PFSK-1 (cell line): Measurements from ENCODE around the gene IL17A.

Experiments used
- FOXP2 ChIP-seq: optimal IDR thresholded peaks from 2 replicates; pipeline ENCODE3; 2011; ENCODE audit warnings: borderline replicate concordance, control low read depth, inconsistent platforms; ENCODE audit not compliant: insufficient read depth; ENCODE audit errors: extremely low read length, extremely low read depth
- POLR2AphosphoS5 ChIP-seq: IDR thresholded peaks from 2 replicates; pipeline ENCODE4 v1.6.1; 2012; ENCODE audit warnings: low read depth, mild to moderate bottlenecking, control low read depth, low read length, moderate library complexity
- SIN3A ChIP-seq: IDR thresholded peaks from 2 replicates; pipeline ENCODE4 v1.6.1; 2012; ENCODE audit warnings: mild to moderate bottlenecking, low read length, moderate library complexity, borderline replicate concordance; ENCODE audit not compliant: insufficient read depth
- TAF1 ChIP-seq: IDR thresholded peaks from 2 replicates; pipeline ENCODE4 v1.6.1; 2012; ENCODE audit warnings: low read length, control low read depth, borderline replicate concordance; ENCODE audit not compliant: insufficient read depth
- TF ChIP-seq, protein P1 (sequence below), 2 experiments: IDR thresholded peaks; 2 replicates each; pipeline versions ENCODE4 v1.6.1 to v1.8.0; 2011 to 2012; ENCODE audit warnings: low read depth in 2 of 2, low read length in 2 of 2, control low read depth in 1 of 2, inconsistent platforms in 1 of 2, mild to moderate bottlenecking in 1 of 2, moderate library complexity in 1 of 2; ENCODE audit not compliant: insufficient read depth in 1 of 2

IL17A gene

GRCh38 chr6:52164319-52165094 lies 21.7 kb upstream of the IL17A start:
- no peak for TF ChIP-seq POLR2AphosphoS5
- TF ChIP-seq FOXP2, result no peak
- TF ChIP-seq, protein P1, sequence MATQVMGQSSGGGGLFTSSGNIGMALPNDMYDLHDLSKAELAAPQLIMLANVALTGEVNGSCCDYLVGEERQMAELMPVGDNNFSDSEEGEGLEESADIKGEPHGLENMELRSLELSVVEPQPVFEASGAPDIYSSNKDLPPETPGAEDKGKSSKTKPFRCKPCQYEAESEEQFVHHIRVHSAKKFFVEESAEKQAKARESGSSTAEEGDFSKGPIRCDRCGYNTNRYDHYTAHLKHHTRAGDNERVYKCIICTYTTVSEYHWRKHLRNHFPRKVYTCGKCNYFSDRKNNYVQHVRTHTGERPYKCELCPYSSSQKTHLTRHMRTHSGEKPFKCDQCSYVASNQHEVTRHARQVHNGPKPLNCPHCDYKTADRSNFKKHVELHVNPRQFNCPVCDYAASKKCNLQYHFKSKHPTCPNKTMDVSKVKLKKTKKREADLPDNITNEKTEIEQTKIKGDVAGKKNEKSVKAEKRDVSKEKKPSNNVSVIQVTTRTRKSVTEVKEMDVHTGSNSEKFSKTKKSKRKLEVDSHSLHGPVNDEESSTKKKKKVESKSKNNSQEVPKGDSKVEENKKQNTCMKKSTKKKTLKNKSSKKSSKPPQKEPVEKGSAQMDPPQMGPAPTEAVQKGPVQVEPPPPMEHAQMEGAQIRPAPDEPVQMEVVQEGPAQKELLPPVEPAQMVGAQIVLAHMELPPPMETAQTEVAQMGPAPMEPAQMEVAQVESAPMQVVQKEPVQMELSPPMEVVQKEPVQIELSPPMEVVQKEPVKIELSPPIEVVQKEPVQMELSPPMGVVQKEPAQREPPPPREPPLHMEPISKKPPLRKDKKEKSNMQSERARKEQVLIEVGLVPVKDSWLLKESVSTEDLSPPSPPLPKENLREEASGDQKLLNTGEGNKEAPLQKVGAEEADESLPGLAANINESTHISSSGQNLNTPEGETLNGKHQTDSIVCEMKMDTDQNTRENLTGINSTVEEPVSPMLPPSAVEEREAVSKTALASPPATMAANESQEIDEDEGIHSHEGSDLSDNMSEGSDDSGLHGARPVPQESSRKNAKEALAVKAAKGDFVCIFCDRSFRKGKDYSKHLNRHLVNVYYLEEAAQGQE (IDR thresholded peaks at IDR 0.05; ENCODE audit: insufficient read depth in 1 of 2, low read depth in 2 of 2, low read length in 2 of 2), result no peak
- no peak for TF ChIP-seq SIN3A
- no peak for TF ChIP-seq TAF1

DNA sequence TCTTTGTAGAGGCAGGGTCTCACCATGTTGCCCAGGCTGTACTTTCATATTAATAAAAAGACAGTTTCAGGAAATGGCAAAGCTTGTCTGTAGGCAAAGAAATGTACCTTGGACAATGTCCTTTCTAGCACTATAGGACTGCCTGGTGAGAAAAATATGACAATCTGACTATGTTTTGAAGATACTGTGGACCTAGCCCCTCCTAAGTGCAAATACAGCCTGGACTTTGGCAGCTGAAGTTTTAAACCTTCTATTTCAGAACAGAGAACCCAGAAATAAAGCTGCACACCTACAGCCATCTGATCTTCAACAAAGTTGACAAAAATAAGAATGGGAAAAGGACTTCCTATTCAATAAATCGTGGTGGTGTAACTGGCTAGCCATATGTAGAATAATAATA lies 18.9 kb upstream of the IL17A start:
- TF ChIP-seq TAF1, result no peak

- TF ChIP-seq POLR2AphosphoS5, result no peak
- no peak for TF ChIP-seq FOXP2
- TF ChIP-seq, protein P1 (IDR thresholded peaks at IDR 0.05; ENCODE audit: insufficient read depth in 1 of 2, low read depth in 2 of 2, low read length in 2 of 2), result no peak
- TF ChIP-seq SIN3A, result no peak
- TF ChIP-seq TAF1, result no peak
Observed at GRCh38 chr6:52174118-52174517, 12.1 kb upstream of the IL17A start.

DNA sequence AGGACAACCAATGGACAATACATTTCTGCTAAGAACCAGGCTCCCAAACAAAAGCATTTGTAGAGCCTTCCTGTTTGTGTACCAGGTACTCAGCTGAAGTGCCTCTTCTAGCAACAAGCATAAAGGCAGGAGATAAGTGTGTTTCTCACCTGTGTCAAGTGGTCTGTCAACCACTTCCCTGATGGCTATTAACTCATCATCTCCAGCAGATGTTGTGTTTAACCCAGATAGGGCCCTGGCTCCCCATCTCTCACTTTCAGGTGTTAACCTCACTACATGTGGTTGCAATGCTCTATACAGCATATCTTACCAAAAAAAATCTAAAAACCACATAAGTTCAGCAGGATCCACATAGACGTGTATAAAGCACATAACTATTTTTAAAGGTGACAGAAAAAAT lies 9.6 kb upstream of the IL17A start:
- TF ChIP-seq, protein P1 (IDR thresholded peaks at IDR 0.05; ENCODE audit: insufficient read depth in 1 of 2, low read depth in 2 of 2, low read length in 2 of 2), result no peak
- TF ChIP-seq FOXP2 (no peak), TAF1 (no peak), POLR2AphosphoS5 (no peak), SIN3A (no peak)

DNA sequence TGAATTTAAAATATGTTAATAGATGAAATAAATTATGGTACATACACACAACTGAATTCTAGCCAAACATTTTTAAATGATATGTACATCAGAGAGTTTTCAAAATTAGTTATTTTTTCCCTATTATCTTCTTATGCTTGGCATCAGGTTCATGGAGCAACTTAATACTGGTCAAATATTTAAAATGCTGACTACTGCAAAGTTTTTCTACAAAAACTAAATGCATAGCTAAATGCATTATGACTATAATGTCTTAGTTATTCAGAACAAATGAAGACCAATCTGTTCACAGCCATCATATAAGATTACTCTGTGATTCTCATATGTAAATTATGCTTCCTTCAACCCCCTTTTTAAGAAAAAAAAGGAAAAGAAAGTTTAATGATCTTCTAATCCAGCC lies 8.2 kb upstream of the IL17A start:
- no peak for TF ChIP-seq TAF1
- no peak for TF ChIP-seq FOXP2
- TF ChIP-seq SIN3A, result no peak
- TF ChIP-seq, protein P1 (IDR thresholded peaks at IDR 0.05; ENCODE audit: insufficient read depth in 1 of 2, low read depth in 2 of 2, low read length in 2 of 2), result no peak
- no peak for TF ChIP-seq POLR2AphosphoS5
